Fibroblast of skin of right biceps (primary cell): Measurements from ENCODE around the gene GRHPR.

ENCODE experiments used
- DNase-seq: peaks from one replicate; pipeline ENCODE4 v3.0.0-alpha.2; 2013

The GRHPR gene

GRCh38 chr9:37486256-37486615 lies 63.7 kb downstream of the GRHPR start:
- DNase-seq = no peak
